Mucosa of rectum (tissue), 2 donors: Measurements from ENCODE around the gene PPME1.
"Not testable (repeated sequence)": the region's sequence is repeated elsewhere in the genome, so short reads cannot be mapped to it uniquely, and the experiment has no call there.

ENCODE experiments used
- H3K27ac ChIP-seq, 2 donors: one replicate each; pipeline ENCODE4 v1.7.0; 2013; ENCODE audit warnings: inconsistent platforms in 2 of 2, low read depth in 2 of 2, low read length in 2 of 2
- H3K27me3 ChIP-seq, 2 donors: one replicate each; pipeline ENCODE4 v1.7.0; 2013; ENCODE audit warnings: low read length in 2 of 2; ENCODE audit not compliant: control insufficient read depth in 2 of 2, insufficient read depth in 2 of 2
- H3K36me3 ChIP-seq, 2 donors: one replicate each; pipeline ENCODE4 v1.7.0; 2013; ENCODE audit warnings: low read length in 2 of 2; ENCODE audit not compliant: control insufficient read depth in 2 of 2, insufficient read depth in 2 of 2
- H3K4me1 ChIP-seq, 2 donors: one replicate each; pipeline ENCODE4 v1.7.0; 2013; ENCODE audit warnings: low read length in 2 of 2, mild to moderate bottlenecking in 1 of 2; ENCODE audit not compliant: control insufficient read depth in 2 of 2, insufficient read depth in 2 of 2
- H3K4me3 ChIP-seq, 2 donors: one replicate each; pipeline ENCODE4 v1.7.0; 2013; ENCODE audit warnings: low read length in 2 of 2
- H3K9ac ChIP-seq, 2 donors: one replicate each; pipeline ENCODE4 v1.7.0; 2013; ENCODE audit warnings: low read length in 2 of 2, low read depth in 1 of 2, mild to moderate bottlenecking in 1 of 2
- H3K9me3 ChIP-seq, 2 donors: one replicate each; pipeline ENCODE4 v1.7.0; 2013; ENCODE audit warnings: low read length in 2 of 2; ENCODE audit not compliant: control insufficient read depth in 2 of 2
- donor health status: healthy.
- donor health status: Normal muscosa, but diverticular disease.

PPME1 gene

GRCh38 chr11:74139151-74139918, 31.8 kb upstream of the PPME1 start:
- Histone ChIP-seq H3K27me3 (no peaks in the 10 kb centered on the region), H3K36me3 (peaks cover 0 to 7% of the 10 kb centered on the region in 2 donors), H3K9me3 (no peaks in the 10 kb centered on the region), H3K27ac (no peak overlapping the region), H3K4me3 (no peak overlapping the region), H3K9ac (no peak overlapping the region), H3K4me1 (peaks cover 0 to 15% of the 10 kb centered on the region in 2 donors)

DNA sequence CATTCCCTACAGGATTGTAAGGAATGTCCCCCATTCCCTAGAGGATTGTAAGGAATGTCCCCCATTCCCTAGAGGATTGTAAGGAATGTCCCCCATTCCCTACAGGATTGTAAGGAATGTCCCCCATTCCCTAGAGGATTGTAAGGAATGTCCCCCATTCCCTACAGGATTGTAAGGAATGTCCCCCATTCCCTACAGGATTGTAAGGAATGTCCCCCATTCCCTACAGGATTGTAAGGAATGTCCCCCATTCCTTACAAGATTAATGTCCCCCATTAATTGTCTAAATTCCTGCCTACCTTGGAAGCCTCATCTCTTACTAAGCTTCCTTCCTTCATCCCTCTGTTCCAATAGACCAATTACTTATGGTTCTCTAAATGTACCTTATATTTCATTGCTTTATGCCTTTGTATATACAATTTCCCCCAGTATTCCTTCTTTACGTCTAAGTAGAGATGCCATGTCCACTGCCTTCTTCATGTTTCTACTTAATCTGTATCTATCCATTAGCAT, 31.1 kb upstream of the PPME1 start:
- not testable (repeated sequence) for H3K27ac ChIP-seq, H3K27me3 ChIP-seq, H3K9me3 ChIP-seq, H3K9ac ChIP-seq, H3K36me3 ChIP-seq, H3K4me3 ChIP-seq
- H3K4me1 ChIP-seq = peaks cover 0 to 15% of the 10 kb centered on the region in 2 donors

GRCh38 chr11:74141241-74141695, 29.8 kb upstream of the PPME1 start:
- peaks cover 0 to 15% of the 10 kb centered on the region in 2 donors for H3K4me1 ChIP-seq
- no peaks in the 10 kb centered on the region for H3K9me3 ChIP-seq
- H3K4me3 ChIP-seq = no peak overlapping the region
- no peaks in the 10 kb centered on the region for H3K27me3 ChIP-seq
- no peak overlapping the region for H3K9ac ChIP-seq
- no peak overlapping the region for H3K27ac ChIP-seq
- peaks cover 0 to 7% of the 10 kb centered on the region in 2 donors for H3K36me3 ChIP-seq

DNA sequence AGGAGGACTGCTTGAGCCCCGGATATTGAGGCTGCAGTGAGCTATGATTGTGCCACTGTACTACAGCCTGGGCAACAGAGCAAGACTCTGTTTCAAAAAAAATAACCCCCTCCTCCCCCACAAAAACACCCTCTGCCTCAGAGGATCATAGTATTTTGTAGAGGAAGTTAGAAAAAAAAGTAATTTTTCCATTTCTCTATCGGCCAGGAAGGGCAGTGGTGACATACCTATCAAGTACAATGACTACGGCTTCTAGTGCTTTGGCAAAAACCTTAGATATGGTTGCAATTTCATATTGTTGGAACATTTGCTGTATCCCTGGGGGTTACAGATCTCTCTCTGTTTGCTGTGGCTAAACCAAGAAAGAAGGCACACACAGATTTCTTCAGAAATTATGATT, 29.2 kb upstream of the PPME1 start:
- H3K4me1 ChIP-seq = peaks cover 0 to 15% of the 10 kb centered on the region in 2 donors
- H3K27ac ChIP-seq = no peak overlapping the region

GRCh38 chr11:74142624-74143023, 28.5 kb upstream of the PPME1 start:
- Histone ChIP-seq H3K9me3 (no peaks in the 10 kb centered on the region), H3K27ac (no peak overlapping the region), H3K27me3 (no peaks in the 10 kb centered on the region), H3K36me3 (peaks cover 0 to 3% of the 10 kb centered on the region in 2 donors), H3K9ac (no peak overlapping the region), H3K4me1 (peaks cover 0 to 15% of the 10 kb centered on the region in 2 donors), H3K4me3 (no peak overlapping the region)

More for the DNA sequence above, 29.2 kb upstream of the PPME1 start:
- Histone ChIP-seq H3K36me3 (peaks cover 0 to 6% of the 10 kb centered on the region in 2 donors), H3K27me3 (no peaks in the 10 kb centered on the region), H3K9ac (no peak overlapping the region), H3K9me3 (no peaks in the 10 kb centered on the region), H3K4me3 (no peak overlapping the region)

GRCh38 chr11:74144592-74144991, 26.5 kb upstream of the PPME1 start:
- H3K27me3 ChIP-seq = no peaks in the 10 kb centered on the region
- H3K9ac ChIP-seq = no peak overlapping the region
- H3K9me3 ChIP-seq = no peaks in the 10 kb centered on the region
- peaks cover 0 to under 1% of the 10 kb centered on the region in 2 donors for H3K4me1 ChIP-seq
- H3K27ac ChIP-seq = no peak overlapping the region
- no peak overlapping the region for H3K4me3 ChIP-seq
- no peaks in the 10 kb centered on the region for H3K36me3 ChIP-seq

GRCh38 chr11:74147199-74147929, 23.7 kb upstream of the PPME1 start:
- H3K4me3 ChIP-seq = no peak overlapping the region
- H3K4me1 ChIP-seq = no peaks in the 10 kb centered on the region
- H3K36me3 ChIP-seq = no peaks in the 10 kb centered on the region
- H3K9ac ChIP-seq = no peak overlapping the region
- no peaks in the 10 kb centered on the region for H3K27me3 ChIP-seq
- no peaks in the 10 kb centered on the region for H3K9me3 ChIP-seq
- no peak overlapping the region for H3K27ac ChIP-seq

DNA sequence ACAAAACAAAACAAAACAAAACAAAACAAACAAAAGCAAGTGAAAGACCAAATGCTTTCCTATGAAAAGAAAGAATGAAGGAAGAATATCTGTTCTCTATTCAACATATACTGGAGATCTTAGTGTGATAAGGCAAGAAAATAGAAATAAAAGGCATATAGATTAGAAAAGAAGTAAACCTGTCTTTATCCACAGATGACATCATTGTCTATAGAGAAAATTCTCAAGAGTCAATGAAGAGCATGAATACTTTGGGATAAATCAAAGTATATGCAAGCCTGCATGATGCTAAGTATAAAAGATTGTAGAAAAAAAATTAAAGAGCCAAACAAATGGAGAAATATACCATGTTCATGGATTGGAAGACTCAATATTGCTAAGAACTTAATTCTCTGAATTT, 17.9 kb upstream of the PPME1 start:
- Histone ChIP-seq H3K27me3 (no peaks in the 10 kb centered on the region), H3K9ac (no peak overlapping the region), H3K4me1 (no peaks in the 10 kb centered on the region), H3K9me3 (no peaks in the 10 kb centered on the region), H3K27ac (no peak overlapping the region), H3K4me3 (no peak overlapping the region), H3K36me3 (no peaks in the 10 kb centered on the region)

- H3K27ac ChIP-seq = no peak overlapping the region
- no peaks in the 10 kb centered on the region for H3K9me3 ChIP-seq
- H3K27me3 ChIP-seq = no peaks in the 10 kb centered on the region
- H3K9ac ChIP-seq = no peak overlapping the region
- H3K4me3 ChIP-seq = no peak overlapping the region
- H3K4me1 ChIP-seq = no peaks in the 10 kb centered on the region
- H3K36me3 ChIP-seq = peaks cover 0 to 5% of the 10 kb centered on the region in 2 donors
These were observed 16.3 kb upstream of the PPME1 start for GRCh38 chr11:74154620-74155281.

DNA sequence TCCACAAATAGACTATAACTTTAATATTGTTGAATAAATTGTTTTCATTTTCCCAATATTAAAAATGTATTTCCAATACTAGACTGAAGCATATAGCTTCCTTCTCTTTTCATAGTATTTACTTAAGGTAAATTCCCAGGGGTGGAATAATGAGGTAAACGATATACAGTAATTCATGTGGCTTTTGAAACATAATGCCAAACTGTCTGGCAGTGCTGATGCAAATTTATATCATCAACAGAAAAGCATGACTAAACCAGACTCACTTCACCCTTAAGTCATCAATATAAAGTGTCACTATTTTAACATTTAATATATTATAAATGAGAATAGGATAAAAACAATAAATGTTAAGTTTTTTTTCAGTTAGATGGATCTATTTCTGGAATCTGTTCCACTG, 13.9 kb upstream of the PPME1 start:
- Histone ChIP-seq H3K9me3 (no peaks in the 10 kb centered on the region), H3K9ac (no peak overlapping the region), H3K27me3 (no peaks in the 10 kb centered on the region), H3K4me3 (no peak overlapping the region), H3K36me3 (peaks cover 6 to 17% of the 10 kb centered on the region in 2 donors), H3K4me1 (no peaks in the 10 kb centered on the region), H3K27ac (no peak overlapping the region)
